ENCODE results near the gene SH2D3C.

DNA sequence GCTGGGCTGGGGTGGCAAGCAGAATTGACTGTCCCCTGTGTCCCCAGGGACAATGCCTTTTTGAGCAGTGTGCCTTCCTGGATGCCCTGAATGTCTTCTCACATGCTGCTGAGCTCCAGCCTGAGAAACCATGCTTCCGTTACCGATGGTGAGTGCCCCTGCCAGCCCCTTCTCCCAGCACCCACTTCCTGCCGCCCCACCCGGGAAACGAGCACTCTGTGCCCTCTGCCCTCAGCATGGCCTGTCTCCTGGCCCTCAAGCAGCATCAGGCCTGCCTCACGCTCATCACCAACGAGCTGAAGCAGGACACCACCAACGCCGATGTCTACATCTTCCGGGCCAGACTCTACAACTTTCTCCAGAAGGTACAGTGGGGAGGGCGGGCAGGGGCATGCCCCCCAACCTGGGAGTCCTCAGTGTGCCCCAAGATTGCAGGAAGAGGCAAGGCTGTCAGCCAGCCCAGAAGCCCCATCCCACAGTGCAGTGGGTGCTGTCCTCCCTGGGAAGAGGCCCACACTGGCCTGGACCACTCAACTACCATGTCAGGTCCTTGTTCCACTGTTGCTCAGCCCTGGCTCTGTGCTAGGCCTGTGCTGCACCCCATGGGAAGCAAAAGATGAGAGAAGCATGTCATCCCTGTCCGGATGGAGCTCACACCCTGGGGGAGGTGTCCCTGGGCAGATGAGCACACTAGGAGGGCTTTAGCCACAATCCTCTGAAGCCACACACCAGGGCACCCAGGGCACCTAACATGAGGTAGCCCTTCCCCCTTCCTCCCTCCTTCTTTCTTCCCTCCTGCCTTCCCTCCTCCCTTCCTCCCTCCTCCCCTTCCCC lies 58.2 kb downstream of the SH2D3C start:
- no peak for TF ChIP-seq POLR2AphosphoS5 (IDR thresholded peaks at IDR 0.05)
- TF ChIP-seq CTCF (IDR thresholded peaks at IDR 0.05) = no peak
